ENCODE data around the gene AFAP1.

Gene AFAP1

DNA sequence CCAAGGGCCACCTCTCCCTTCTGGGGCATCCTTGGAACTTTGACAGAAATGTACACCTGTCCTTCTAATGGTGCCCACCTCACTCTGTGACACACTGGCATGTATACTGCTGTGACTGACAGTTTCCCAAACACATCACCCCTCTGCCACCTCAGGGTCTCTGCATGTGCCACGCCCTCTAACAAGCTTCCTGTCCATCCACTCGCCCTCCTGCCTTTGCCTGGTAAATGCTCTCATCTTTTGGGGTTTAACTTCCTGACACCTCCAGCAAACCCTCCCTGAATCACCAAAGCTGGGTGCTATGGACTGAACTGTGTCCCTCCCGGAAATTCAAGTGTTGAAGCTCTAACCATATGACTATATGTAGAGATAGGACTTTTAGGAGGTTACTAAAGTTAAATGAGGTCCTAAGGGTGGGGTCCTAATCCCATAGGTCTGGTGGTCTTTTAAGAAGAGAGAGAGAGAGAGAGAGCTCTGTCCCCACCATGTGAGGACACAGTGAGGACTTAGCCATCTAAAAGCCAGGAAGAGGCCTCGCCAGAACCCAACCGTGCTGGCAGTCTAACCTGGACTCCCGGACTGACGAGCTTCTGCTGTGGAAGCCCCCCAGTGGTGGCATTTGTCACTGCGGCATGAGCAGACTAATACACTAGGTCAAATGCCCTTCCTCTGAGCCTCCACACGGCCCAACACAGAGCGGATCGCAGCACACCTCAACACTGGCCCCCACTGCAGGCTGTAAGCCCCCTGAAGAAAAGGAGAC is 95.6 kb downstream of the AFAP1 start:
- no peaks in the 10 kb centered on the region for H3K36me3 ChIP-seq (ENCODE audit: control insufficient read depth, insufficient read depth, low read length)
- TF ChIP-seq, protein P1, sequence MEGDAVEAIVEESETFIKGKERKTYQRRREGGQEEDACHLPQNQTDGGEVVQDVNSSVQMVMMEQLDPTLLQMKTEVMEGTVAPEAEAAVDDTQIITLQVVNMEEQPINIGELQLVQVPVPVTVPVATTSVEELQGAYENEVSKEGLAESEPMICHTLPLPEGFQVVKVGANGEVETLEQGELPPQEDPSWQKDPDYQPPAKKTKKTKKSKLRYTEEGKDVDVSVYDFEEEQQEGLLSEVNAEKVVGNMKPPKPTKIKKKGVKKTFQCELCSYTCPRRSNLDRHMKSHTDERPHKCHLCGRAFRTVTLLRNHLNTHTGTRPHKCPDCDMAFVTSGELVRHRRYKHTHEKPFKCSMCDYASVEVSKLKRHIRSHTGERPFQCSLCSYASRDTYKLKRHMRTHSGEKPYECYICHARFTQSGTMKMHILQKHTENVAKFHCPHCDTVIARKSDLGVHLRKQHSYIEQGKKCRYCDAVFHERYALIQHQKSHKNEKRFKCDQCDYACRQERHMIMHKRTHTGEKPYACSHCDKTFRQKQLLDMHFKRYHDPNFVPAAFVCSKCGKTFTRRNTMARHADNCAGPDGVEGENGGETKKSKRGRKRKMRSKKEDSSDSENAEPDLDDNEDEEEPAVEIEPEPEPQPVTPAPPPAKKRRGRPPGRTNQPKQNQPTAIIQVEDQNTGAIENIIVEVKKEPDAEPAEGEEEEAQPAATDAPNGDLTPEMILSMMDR (IDR thresholded peaks at IDR 0.05): peak; percentile 49
- peaks cover 2% of the 10 kb centered on the region for H3K79me2 ChIP-seq
- H3K4me3 ChIP-seq (ENCODE audit: low read depth, low read length): no peak overlapping the region
- no peak overlapping the region for H3K9ac ChIP-seq
- no peak overlapping the region for H3K27ac ChIP-seq
- no peaks in the 10 kb centered on the region for H3K4me1 ChIP-seq
- H2AFZ ChIP-seq: no peak overlapping the region
- no peak overlapping the region for H3K4me2 ChIP-seq (ENCODE audit: low read length)
- no peaks in the 10 kb centered on the region for H3K9me3 ChIP-seq (ENCODE audit: control insufficient read depth, low read length)
- H3K27me3 ChIP-seq (ENCODE audit: control insufficient read depth, insufficient read depth, low read length): no peaks in the 10 kb centered on the region

DNA sequence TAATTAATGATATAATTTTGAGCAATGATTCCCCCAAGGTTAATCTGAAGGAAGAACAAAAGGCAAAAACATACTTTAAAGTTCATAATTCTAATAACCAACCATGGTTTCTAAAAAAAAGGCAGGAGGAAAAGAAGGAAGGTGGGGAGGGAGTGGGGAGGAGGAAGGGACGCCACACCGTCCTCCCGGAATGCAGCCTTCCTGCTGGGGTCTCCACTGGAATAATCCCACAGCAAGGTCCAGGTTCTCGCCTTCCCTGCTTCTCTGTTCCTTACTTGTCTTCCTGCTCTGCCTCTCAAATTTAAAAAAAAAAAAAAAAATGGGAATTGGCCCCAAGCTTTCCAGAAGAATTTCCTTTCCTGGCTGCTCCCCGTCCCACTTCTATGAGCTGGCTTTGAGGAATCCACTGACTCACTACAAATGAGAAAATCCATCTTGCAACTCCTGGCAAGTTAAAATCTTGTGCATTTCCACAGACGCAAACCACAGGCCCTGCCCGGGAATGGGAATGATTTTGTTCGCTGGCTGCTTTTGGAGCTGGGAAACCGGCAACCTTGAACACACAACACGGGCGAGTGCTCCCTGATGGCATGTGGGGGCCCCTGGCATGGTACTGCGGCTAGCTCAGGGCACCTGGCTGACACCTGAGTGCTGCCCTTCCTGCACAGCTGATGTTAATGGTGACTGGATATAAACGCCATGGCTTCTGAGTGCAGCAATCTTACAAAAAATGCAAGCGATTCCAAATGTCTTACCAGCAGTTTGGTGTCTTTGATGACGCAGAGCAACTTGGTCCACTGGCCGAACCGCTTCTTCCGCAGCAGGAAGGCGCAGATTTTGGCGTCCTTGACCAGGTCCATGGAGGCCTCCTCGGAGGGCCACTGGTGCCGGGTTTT is 97.0 kb downstream of the AFAP1 start:
- Histone ChIP-seq H3K4me1 (no peaks in the 10 kb centered on the region), H3K27me3 (ENCODE audit: control insufficient read depth, insufficient read depth, low read length) (no peaks in the 10 kb centered on the region), H3K36me3 (ENCODE audit: control insufficient read depth, insufficient read depth, low read length) (no peaks in the 10 kb centered on the region), H3K79me2 (peaks cover under 1% of the 10 kb centered on the region), H3K9ac (no peak overlapping the region), H3K9me3 (ENCODE audit: control insufficient read depth, low read length) (no peaks in the 10 kb centered on the region), H3K4me2 (ENCODE audit: low read length) (no peak overlapping the region), H3K27ac (no peak overlapping the region), H3K4me3 (ENCODE audit: low read depth, low read length) (no peak overlapping the region), H2AFZ (no peak overlapping the region)
- TF ChIP-seq, protein P1 (IDR thresholded peaks at IDR 0.05): no peak

DNA sequence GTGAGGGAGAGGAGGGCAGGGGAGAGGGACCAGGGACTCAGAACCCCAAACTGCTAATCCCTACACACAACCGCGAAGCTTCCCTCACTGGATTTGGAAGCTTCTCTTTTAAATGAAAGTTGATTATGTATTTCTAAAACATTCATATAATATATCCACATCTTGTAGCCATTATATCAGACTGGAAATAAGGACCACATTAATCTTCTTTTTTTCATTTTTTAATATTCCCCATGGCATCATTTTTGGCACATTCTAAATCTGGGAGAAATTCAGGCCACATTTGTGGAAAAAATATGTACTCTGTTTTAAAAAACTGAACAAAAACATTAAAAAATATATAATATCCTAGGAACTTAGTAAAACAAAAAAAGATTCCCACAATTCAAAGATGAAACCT is 97.8 kb downstream of the AFAP1 start:
- Histone ChIP-seq H3K4me1 (no peaks in the 10 kb centered on the region), H3K9me3 (ENCODE audit: control insufficient read depth, low read length) (no peaks in the 10 kb centered on the region), H3K27me3 (ENCODE audit: control insufficient read depth, insufficient read depth, low read length) (no peaks in the 10 kb centered on the region), H2AFZ (no peak overlapping the region), H3K79me2 (peaks cover 2% of the 10 kb centered on the region), H3K36me3 (ENCODE audit: control insufficient read depth, insufficient read depth, low read length) (no peaks in the 10 kb centered on the region), H3K4me3 (ENCODE audit: low read depth, low read length) (no peak overlapping the region), H3K9ac (no peak overlapping the region), H3K4me2 (ENCODE audit: low read length) (no peak overlapping the region), H3K27ac (no peak overlapping the region)
- TF ChIP-seq, protein P1 (IDR thresholded peaks at IDR 0.05): no peak

DNA sequence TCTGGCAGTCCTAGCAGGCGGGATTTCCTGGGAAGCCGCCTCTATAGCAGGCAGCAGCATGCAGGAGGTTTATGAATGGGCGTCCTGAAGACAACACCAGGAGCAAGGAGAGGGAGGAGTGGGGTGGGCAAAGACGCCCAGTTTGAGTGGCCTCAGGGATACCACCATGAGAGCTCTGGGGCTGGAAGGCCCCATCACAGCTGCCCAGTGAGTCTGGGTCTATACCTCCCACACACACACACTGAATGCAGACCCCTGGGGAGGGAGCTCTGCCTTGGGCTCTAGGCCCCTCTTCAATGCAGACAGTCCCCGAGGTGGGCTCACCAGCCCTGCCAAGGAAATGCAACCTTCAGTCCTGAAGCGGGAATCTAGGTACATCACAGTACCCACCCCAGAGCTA is 98.6 kb downstream of the AFAP1 start:
- TF ChIP-seq, protein P1 (IDR thresholded peaks at IDR 0.05): no peak
- no peak overlapping the region for H3K27ac ChIP-seq
- H3K4me2 ChIP-seq (ENCODE audit: low read length): no peak overlapping the region
- H3K4me1 ChIP-seq: no peaks in the 10 kb centered on the region
- no peaks in the 10 kb centered on the region for H3K9me3 ChIP-seq (ENCODE audit: control insufficient read depth, low read length)
- H3K27me3 ChIP-seq (ENCODE audit: control insufficient read depth, insufficient read depth, low read length): no peaks in the 10 kb centered on the region
- peaks cover 6% of the 10 kb centered on the region for H3K79me2 ChIP-seq
- H3K9ac ChIP-seq: no peak overlapping the region
- H3K4me3 ChIP-seq (ENCODE audit: low read depth, low read length): no peak overlapping the region
- no peak overlapping the region for H2AFZ ChIP-seq
- no peaks in the 10 kb centered on the region for H3K36me3 ChIP-seq (ENCODE audit: control insufficient read depth, insufficient read depth, low read length)
